Inferior parietal cortex (tissue), 1 donor: ENCODE data around the gene CEP126.
"Not testable (repeated sequence)": the region's sequence is repeated elsewhere in the genome, so short reads cannot be mapped to it uniquely, and the experiment has no call there.

Experiments used
- DNase-seq: peaks from one replicate; pipeline ENCODE4 v3.0.0-alpha.2; 2016; ENCODE audit errors: extremely low spot score

Gene CEP126

GRCh38 chr11:101929294-101929915 is 14.6 kb downstream of the CEP126 start:
- DNase-seq, result no peak

GRCh38 chr11:101931692-101932091 is 16.9 kb downstream of the CEP126 start:
- no peak for DNase-seq

- no peak for DNase-seq
Observed at GRCh38 chr11:101940901-101941520, 26.2 kb downstream of the CEP126 start.

DNA sequence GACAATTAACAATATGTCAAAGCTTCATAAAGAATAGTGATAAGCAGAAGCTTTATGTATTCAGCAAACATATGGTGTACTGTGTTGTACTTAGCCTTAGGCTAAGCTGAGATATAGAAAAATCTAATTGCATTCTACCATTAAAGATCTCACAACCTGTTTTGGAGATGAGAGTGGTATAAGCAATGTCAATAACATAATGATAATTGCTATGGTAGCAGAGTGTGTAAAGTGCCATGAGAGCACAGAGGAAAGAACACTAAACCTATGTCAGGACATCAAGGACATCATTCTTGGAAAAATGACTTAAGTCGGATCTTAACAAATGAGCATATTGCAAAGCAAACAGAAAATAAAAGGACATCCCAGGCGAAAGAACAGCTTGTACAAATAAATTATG is 30.1 kb downstream of the CEP126 start:
- DNase-seq, result no peak

GRCh38 chr11:101945448-101945847 is 30.6 kb downstream of the CEP126 start:
- DNase-seq, result no peak

- DNase-seq, result no peak
Observed at GRCh38 chr11:101949680-101950220, 34.9 kb downstream of the CEP126 start.

DNA sequence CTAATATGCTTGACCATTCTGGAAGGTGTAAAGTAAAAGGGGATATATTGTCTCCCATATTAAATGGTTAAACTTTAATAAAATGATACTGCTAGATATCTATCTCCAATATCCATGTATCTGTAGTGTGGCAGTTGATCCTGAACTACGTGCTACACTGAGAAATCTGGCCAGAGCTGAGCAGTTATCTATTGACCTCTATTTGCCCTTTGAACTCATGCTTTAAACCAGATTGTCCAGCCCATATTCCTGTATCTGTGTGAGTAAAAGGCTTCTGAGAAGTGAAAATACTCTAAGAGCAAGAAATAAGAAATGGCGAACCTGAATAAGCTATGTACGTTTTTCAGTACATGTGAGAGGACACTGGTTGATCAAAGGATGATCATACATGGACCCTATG is 40.5 kb downstream of the CEP126 start:
- DNase-seq, result no peak

DNA sequence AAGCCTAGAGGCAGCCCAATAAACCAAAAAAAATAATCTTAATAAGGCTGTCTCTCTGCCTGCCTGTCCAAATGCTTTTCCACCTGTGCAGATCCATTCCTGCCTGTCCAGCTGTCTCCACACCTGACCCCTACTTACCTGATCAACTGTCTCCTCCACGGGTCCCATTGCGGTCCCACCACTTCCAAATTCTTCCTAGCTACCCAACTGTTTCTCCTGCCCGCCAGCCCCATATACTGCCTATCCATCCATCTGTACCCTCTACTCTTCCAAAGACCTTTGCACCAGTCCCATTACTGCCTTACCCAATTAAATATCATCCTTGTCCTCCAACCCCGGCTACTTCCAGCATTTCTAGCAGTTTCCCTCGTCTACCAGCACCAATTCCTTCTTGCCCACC is 40.9 kb downstream of the CEP126 start:
- DNase-seq, result no peak

DNA sequence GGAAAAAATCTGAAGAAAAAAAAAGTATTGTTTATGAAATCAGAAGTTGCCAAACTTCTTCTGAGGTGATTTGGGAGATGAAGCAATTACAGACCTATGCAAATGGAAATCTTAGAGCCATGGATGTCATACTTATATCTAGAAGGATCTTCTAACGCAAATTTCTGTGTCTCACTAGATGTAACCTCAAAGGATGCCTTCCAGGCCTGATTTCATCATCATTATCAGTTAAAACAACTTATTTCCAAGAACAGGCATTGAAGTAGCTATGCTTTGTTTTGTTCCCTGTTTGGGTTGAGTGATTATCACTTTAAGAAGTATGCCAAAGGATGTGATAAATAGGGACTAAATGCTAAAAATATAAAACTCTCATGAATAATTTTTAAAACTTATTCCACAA is 45.4 kb downstream of the CEP126 start:
- DNase-seq, result no peak

GRCh38 chr11:101964200-101964599 is 49.4 kb downstream of the CEP126 start:
- not testable (repeated sequence) for DNase-seq

GRCh38 chr11:101974255-101974654 is 59.4 kb downstream of the CEP126 start:
- DNase-seq, result no peak

GRCh38 chr11:101974771-101975170 is 60.0 kb downstream of the CEP126 start:
- DNase-seq, result no peak

DNA sequence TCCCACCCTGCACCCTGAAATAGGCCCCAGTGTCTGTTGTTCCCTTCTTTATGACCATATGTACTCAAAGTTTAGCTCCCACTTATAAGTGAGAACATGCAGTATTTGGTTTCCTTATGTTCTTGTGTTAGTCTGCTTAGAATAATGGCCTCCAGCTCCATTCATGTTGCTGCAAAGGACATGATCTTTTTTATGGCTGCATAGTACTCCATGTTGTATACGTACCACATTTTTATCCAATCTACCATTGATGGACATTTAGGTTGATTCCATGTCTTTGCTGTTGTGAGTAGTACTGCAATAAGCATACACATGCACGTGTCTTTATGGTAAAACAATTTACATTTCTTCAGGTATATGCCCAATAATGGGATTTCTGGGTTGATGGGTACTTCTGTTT is 60.9 kb downstream of the CEP126 start:
- no peak for DNase-seq

DNA sequence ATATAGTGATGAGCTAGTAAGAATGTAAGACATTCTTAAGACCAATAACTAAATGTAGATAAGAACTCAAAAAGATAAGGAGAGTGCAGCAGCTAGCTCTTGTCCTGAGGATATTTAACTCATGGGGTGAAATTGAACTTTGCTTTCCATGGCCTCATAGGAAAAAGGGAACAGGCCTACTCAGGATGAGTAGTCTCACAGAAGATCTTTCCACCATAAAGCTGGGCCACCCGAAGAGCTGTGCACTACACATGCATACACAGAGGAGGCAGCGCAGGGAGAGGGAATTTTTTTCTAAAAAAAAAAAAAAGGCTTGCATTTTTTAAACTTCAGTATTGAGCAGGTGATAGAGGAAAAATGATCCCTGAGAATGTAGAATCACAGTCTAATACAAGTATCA is 72.6 kb downstream of the CEP126 start:
- DNase-seq, result no peak

DNA sequence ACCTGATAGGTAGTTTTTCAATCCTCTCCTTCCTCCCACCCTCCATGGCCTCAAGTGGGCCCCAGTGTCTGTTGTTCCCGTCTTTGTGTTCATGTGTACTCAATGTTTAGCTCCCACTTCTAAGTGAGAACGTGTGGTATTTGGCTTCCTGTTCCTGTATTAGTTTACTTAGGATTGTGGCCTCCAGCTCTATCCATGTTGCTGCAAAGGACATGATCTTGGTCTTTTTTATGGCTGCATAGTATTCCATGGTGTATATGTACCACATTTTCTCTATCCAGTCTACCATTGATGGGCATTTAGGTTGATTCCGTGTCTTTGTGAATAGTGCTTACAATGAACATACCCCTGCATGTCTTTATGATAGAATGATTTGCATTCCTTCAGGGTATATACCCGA is 78.4 kb downstream of the CEP126 start:
- DNase-seq, result no peak

- DNase-seq, result not testable (repeated sequence)
Observed at GRCh38 chr11:101994052-101994469, 79.3 kb downstream of the CEP126 start.

GRCh38 chr11:101996111-101996510 is 81.3 kb downstream of the CEP126 start:
- no peak for DNase-seq

DNA sequence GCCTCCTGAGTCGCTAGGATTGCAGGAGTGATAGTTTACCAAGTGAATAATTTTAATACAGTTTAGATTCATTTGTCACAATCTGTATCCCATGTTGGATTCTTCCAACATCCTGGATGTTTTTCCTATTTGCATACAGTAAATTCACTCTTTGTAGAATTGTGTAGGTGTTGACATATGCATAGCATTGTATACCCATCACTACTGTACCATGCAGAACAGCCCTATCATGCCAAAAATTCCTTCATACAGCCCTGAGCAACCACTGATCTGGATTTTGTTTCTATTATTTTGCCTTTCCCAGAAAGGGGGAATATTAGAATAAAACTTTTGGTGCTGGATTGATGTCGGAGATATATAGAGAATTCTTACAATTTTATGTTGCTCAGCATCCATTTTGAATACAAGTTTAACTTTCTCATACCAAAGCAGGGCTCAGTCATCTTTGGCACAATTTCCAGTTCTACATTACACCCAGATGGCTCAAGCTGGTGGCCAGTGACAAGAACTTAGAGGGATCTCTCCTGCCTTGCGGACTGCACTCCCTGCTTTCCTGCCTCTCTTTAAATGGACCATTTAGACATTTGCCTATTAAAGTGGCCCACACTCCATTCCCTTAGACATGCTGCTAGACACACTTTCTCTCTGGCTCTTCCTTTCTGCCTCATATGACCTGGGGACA is 87.0 kb downstream of the CEP126 start:
- DNase-seq, result no peak

DNA sequence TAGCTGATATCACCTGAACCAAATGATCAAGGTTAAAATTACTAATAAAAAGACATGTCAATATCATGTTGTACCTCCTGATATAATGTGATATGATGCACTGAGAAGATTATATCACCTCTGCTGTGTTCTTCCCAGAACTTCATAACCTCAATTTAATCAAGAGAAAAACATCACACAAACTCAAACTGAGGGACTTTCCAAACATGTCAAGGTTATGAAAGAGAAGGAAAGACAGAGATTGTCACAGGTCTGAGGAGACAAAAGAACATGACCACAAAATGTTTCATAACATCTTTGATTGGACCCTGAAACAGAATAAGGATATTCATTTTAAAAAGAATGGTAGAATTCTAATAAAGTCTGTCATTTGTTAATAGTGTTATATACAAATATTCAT is 89.4 kb downstream of the CEP126 start:
- no peak for DNase-seq

DNA sequence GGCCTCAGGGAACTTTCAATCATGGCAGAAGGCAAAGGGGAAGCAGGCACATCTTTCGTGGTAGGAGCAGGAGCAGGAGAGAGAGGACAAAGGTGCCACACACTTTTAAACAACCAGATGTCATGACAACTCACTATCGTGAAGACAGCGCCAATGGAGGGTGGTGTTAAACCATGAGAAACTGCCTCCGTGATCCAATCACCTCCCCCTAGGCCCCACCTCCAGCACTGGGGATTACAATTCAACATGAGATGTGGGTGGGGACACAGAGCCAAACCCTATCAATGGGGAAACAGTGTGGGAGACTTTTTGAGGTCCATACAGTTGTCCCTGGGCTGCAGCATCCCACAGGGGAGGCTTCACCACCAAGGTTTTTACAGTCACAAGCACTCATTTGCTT is 90.5 kb downstream of the CEP126 start:
- no peak for DNase-seq

DNA sequence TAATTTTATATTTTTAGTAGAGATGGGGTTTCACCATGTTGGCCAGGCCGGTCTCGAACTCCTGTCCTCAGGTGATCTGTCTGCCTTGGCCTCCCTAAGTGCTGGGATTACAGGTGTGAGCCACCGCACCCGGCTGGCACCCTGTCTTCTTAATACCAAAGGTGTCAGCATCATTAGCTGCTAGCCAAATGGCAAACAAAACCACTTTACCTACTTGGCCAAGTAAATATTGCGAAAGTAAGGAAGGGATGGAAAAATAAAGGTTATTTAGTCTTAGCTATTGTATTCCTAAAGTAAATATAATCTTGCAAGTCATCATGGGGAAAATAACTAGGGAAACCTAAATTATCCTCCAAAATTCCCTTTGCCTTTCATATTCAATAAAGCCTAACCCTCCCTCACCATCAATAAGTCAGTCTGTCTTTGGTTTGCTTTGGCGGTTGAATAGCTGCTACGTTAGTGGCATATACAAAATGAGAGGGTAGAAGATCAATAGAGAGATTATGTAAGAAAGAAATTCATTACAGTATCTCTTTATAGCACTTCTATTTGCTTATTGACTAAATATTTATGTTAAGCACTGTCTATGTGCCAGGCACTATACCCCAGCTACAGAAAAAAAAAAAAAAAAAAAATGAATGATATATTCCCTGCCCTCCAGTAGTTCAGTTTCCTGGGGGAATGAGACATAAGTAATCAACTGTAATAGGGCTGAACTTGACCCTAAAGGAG is 92.2 kb downstream of the CEP126 start:
- no peak for DNase-seq
